Stimulated activated naive CD4-positive, alpha-beta T cell treated with Interleukin-2 at 50 U/mL for 16 hours (primary cell): ENCODE measurements around the gene MYCBP2.
"Not testable (repeated sequence)": the region's sequence is repeated elsewhere in the genome, so short reads cannot be mapped to it uniquely, and the experiment has no call there.

Experiments used
- DNase-seq: peaks from one replicate; lab custom pipeline; 2025; lab: John Stamatoyannopoulos, UW

Gene MYCBP2

GRCh38 chr13:77299587-77299986, 27.3 kb downstream of the MYCBP2 start:
- DNase-seq = no peak

- DNase-seq = no peak
Measured at GRCh38 chr13:77298426-77298825, 28.5 kb downstream of the MYCBP2 start.

GRCh38 chr13:77291774-77292173, 35.1 kb downstream of the MYCBP2 start:
- DNase-seq = no peak

GRCh38 chr13:77290342-77290741, 36.6 kb downstream of the MYCBP2 start:
- DNase-seq = no peak

- DNase-seq = no peak
Measured at GRCh38 chr13:77289851-77290250, 37.0 kb downstream of the MYCBP2 start.

GRCh38 chr13:77285632-77286031, 41.3 kb downstream of the MYCBP2 start:
- not testable (repeated sequence) for DNase-seq

- no peak for DNase-seq
Measured at GRCh38 chr13:77285098-77285497, 41.8 kb downstream of the MYCBP2 start.

- DNase-seq = no peak
Measured at GRCh38 chr13:77274126-77274525, 52.8 kb downstream of the MYCBP2 start.

GRCh38 chr13:77269141-77269540, 57.8 kb downstream of the MYCBP2 start:
- no peak for DNase-seq

- no peak for DNase-seq
Measured at GRCh38 chr13:77267362-77267761, 59.5 kb downstream of the MYCBP2 start.

- DNase-seq = no peak
Measured at GRCh38 chr13:77265336-77265735, 61.6 kb downstream of the MYCBP2 start.

- no peak for DNase-seq
Measured at GRCh38 chr13:77262198-77262597, 64.7 kb downstream of the MYCBP2 start.

- DNase-seq = no peak
Measured at GRCh38 chr13:77250975-77251374, 75.9 kb downstream of the MYCBP2 start.

GRCh38 chr13:77245224-77245623, 81.7 kb downstream of the MYCBP2 start:
- DNase-seq = not testable (repeated sequence)

- DNase-seq = no peak
Measured at GRCh38 chr13:77239312-77239711, 87.6 kb downstream of the MYCBP2 start.

GRCh38 chr13:77235456-77236022, 91.4 kb downstream of the MYCBP2 start:
- DNase-seq = no peak

GRCh38 chr13:77233159-77233558, 93.7 kb downstream of the MYCBP2 start:
- no peak for DNase-seq

- no peak for DNase-seq
Measured at GRCh38 chr13:77230560-77230959, 96.3 kb downstream of the MYCBP2 start.

GRCh38 chr13:77225946-77226345, 100.9 kb downstream of the MYCBP2 start:
- no peak for DNase-seq

GRCh38 chr13:77222909-77223308, 104.0 kb downstream of the MYCBP2 start:
- no peak for DNase-seq

- DNase-seq = no peak
Measured at GRCh38 chr13:77222000-77222690, 104.7 kb downstream of the MYCBP2 start.

- DNase-seq = no peak
Measured at GRCh38 chr13:77219401-77219800, 107.5 kb downstream of the MYCBP2 start.

GRCh38 chr13:77218274-77218673, 108.6 kb downstream of the MYCBP2 start:
- no peak for DNase-seq

- DNase-seq = no peak
Measured at GRCh38 chr13:77215543-77215942, 111.4 kb downstream of the MYCBP2 start.
